ENCODE results near the gene MIDN.
A peak's percentile ranks its signal among the peaks of the same experiment; 100 is the strongest.

DNA sequence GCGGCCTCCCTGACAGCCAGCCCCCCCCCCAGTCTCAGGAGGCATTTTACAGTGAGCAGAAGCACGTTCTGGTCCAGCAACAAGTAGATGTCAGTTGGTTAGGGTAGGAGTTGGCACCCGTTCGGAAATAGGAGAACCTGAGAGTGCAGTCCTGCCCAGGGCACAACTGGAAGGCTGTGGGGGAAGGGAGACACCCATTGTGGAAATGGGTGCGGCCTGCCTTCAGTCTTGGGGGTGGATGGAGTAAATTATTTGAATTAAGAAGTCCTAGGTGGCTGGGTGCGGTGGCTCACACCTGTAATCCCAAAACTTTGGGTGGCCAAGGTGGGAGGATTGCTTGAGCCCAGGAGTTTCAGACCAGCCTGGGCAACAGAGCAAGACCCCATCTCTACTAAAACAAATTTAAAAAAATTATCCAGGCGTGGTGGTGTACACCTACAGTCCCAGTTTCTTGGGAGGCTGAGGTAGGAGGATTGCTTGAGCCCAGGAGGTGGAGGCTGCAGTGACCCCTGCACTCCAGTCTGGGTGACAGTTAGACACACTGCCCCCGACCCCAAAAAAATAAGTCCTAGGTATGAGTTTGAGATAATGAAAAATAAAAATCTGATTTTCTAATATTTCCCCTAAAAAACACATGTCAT, 21.9 kb downstream of the MIDN start:
- TF ChIP-seq, protein P1, sequence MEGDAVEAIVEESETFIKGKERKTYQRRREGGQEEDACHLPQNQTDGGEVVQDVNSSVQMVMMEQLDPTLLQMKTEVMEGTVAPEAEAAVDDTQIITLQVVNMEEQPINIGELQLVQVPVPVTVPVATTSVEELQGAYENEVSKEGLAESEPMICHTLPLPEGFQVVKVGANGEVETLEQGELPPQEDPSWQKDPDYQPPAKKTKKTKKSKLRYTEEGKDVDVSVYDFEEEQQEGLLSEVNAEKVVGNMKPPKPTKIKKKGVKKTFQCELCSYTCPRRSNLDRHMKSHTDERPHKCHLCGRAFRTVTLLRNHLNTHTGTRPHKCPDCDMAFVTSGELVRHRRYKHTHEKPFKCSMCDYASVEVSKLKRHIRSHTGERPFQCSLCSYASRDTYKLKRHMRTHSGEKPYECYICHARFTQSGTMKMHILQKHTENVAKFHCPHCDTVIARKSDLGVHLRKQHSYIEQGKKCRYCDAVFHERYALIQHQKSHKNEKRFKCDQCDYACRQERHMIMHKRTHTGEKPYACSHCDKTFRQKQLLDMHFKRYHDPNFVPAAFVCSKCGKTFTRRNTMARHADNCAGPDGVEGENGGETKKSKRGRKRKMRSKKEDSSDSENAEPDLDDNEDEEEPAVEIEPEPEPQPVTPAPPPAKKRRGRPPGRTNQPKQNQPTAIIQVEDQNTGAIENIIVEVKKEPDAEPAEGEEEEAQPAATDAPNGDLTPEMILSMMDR (IDR thresholded peaks at IDR 0.05) = peak in 1 of 5 experiments; percentile 4
- TF ChIP-seq POLR2A (IDR thresholded peaks at IDR 0.05) (no peak), EP300 (IDR thresholded peaks at IDR 0.05) (no peak)
